Stomach (tissue), 4 donors: ENCODE results near the gene ULK4.

Experiments
- EP300 ChIP-seq: sonication (generic); formaldehyde crosslinking; IDR thresholded peaks from one replicate; pipeline ENCODE4 v1.6.1; 2017; ENCODE audit warnings: antibody characterized with exemption
- POLR2A ChIP-seq, 4 donors: fragments of 450-650 bp; IDR thresholded peaks; one replicate each; pipeline ENCODE4 v1.6.1; 2016; ENCODE audit warnings: antibody characterized with exemption in 4 of 4, control low read depth in 2 of 4, mild to moderate bottlenecking in 1 of 4, moderate library complexity in 1 of 4
- POLR2AphosphoS5 ChIP-seq, 3 donors: sonication (generic); formaldehyde crosslinking; IDR thresholded peaks; one replicate each; pipeline ENCODE4 v1.6.1; 2016; ENCODE audit warnings: antibody characterized with exemption in 3 of 3
- TF ChIP-seq, protein P1 (sequence below), 7 experiments: fragments of 450-650 bp in 4 of 7; fragments of 200-600 bp in 3 of 7; sonication (generic) in 3 of 7; IDR thresholded peaks; one replicate each; pipeline ENCODE4 v1.5.1; 2016 to 2019; ENCODE audit warnings: antibody characterized with exemption in 7 of 7, control low read depth in 2 of 7, mild to moderate bottlenecking in 1 of 7

DNA sequence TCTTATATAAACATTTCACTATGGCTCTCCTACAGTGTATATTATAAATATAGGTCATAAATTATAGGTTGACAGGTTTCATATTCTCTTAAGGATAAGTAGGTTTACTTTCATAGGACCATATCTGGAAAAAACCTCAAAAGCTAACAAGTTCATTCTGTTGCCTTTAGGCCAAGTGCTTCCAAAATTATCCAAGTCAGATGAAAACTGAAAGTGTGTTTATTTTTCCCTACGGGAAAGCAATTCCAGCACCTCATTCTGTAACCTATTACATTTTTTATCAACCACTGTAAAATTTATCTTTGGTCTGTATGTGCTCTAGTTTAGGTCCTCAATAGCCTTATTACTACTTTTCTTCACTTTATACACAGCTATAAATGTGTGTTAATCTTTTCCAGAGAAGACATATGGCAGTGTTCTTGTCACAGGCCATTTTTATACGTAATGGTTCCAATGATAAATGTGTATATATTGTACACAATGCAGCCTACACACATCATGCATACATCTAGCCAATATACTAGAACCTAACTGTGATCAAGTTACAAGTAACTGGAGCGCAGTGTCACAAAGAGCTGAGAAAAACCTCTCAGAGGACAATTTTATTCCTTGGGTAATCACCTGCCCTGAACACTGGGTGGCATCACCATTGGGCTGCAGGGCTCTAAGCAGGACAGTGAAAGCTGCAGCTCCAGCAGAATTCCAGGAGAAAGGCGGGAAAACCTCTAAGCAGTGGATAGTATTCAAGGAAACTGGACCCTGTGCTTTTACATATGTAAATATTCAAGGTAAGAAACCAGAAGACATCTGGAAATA, 511.3 kb downstream of the ULK4 start:
- TF ChIP-seq POLR2A (IDR thresholded peaks at IDR 0.05) (no peak), EP300 (no peak), POLR2AphosphoS5 (IDR thresholded peaks at IDR 0.05) (no peak)
- TF ChIP-seq, protein P1, sequence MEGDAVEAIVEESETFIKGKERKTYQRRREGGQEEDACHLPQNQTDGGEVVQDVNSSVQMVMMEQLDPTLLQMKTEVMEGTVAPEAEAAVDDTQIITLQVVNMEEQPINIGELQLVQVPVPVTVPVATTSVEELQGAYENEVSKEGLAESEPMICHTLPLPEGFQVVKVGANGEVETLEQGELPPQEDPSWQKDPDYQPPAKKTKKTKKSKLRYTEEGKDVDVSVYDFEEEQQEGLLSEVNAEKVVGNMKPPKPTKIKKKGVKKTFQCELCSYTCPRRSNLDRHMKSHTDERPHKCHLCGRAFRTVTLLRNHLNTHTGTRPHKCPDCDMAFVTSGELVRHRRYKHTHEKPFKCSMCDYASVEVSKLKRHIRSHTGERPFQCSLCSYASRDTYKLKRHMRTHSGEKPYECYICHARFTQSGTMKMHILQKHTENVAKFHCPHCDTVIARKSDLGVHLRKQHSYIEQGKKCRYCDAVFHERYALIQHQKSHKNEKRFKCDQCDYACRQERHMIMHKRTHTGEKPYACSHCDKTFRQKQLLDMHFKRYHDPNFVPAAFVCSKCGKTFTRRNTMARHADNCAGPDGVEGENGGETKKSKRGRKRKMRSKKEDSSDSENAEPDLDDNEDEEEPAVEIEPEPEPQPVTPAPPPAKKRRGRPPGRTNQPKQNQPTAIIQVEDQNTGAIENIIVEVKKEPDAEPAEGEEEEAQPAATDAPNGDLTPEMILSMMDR (IDR thresholded peaks at IDR 0.05): no peak
